ENCODE data around the gene ANXA8.

The ANXA8 gene

DNA sequence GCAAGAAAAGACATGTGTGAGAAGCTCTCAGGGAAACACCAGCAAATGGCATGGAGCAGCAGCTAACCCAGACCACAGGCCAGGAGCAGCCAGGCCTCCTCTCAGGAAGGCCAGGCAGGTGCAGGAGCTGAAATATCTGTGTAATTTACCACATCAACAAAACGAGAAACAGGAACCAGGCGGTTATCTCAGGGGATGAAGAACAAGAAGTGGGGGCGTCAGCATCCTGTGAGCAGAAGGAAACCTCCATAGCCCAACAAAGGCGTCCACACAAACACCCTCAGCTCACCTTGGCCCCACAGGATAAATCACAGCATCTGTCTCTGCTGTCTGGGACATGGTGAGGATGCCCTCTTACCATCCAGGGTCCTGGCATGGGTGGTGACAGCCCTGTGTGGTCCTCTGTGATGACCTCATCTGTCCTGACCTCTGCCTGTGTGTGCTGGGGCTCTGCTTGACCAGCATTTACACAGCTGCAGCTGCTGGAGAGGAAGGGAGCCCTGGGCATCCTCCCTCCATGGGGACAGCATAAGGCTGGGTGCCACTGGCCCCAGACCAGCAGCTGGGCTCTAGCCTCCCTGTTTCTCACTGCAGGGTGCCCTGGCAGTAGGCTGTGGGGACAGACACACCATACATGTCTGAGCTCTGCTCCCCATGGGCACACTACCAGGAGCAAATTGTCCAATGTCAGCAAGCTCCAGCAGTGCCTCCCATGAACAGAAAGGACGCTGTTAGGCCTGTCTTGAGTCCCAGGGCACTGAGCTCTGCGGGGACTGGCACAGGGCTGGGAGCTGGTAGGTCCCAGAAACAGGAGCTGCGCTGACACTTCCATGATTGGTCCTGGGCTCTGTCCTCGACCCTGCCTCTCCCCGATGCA is 34.6 kb downstream of the ANXA8 start:
- no peak for DNase-seq (ENCODE audit: low read depth in 3 of 3, low spot score in 1 of 3)

DNA sequence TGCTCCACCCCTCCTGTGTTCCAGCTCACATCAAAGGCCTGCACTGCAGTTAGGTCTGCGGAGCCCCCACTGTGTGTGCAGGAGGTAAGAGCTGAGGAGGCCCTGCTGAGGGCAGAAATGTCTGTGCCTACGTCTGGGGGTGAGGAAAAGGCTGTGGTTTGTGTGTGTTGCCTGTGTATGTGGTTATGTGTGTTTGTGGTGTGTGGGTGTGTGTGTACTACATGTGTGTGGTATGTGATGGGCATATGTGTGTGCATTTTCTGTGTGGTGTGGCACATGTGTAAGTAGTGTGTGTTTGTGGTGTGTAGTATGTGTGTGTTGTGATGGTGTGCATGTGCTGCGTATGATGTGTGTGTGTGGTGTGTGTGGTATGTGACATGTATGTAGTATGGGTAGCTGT is 36.2 kb downstream of the ANXA8 start:
- no peak for DNase-seq (ENCODE audit: low read depth in 3 of 3, low spot score in 1 of 3)

DNA sequence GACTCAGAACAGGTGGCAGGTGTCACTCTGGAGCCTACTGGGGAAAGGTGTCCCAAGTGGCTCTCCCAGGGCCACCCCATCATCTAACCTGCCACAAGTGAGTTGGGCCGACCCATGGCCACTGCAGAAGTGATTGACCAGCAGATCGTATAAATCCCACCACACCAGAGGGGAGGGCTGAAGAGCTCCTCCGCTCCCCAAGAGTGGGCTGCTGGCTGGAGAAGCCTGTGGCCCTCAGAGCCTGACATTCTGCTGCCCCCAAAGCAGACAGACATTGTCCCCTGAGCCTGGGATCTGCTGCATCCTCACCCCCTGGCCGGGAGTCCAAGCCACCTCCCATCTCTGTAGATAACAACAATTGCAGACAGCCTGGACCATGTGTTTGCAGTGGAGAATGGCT is 36.7 kb downstream of the ANXA8 start:
- no peak for DNase-seq (ENCODE audit: low read depth in 3 of 3, low spot score in 1 of 3)

DNA sequence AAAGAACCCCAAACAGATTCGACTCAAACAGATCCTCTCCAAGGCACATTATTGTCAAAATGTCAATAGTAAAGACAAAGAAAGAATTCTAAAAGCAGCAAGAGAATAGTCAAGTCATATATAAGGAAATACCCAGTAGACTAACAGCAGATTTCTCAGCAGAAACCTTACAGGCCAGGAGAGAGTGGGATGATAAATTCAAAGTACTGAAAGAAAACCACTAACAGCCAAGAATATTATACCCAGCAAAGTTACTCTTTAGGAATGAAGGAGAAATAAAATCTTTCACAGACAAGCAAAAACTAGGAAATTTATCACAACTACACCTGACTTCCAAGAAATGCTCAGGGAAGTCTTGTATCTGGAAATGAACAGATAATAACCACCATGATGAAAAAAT is 38.2 kb downstream of the ANXA8 start:
- no peak for DNase-seq (ENCODE audit: low read depth in 3 of 3, low spot score in 1 of 3)

DNA sequence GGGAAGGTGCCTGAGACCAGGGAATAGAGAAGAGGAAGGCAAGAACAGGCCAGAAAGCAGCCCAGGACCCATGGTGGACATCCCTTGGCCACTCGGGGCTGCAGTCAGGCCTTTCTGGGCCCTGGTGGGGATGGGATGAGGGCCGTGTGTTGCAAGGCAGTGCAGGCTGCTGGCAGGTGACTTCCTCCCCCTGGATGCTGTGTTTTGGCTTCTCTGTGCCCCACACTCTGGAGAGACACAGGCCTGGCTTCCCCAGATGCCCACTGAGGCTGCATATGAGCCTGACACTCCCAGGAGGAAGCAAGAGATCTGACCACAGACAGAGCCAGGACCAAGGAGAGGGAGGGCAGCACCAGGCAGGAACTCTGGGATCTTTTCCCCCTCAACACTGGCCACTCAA is 39.9 kb downstream of the ANXA8 start:
- no peak for DNase-seq (ENCODE audit: low read depth in 3 of 3, low spot score in 1 of 3)

DNA sequence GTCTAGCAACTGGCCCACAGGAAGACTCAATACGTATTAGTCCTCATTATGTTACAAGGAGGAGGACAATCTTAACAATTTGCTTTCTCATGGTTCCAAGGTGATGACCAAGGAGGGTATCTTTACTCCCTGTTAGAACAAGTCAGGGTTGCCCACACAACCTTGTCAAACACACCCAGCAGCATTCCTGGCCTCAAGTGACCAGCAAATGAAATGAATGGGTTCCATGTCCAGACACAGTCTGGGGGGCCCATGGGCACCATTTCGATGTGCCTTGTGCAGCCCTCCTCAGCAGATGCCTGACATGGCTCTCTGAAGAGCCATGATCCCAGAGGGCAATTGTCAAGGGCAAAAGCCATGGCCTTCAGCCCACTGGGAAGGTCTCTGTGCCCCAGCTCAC is 40.8 kb downstream of the ANXA8 start:
- DNase-seq (ENCODE audit: low read depth in 3 of 3, low spot score in 1 of 3): no peak

DNA sequence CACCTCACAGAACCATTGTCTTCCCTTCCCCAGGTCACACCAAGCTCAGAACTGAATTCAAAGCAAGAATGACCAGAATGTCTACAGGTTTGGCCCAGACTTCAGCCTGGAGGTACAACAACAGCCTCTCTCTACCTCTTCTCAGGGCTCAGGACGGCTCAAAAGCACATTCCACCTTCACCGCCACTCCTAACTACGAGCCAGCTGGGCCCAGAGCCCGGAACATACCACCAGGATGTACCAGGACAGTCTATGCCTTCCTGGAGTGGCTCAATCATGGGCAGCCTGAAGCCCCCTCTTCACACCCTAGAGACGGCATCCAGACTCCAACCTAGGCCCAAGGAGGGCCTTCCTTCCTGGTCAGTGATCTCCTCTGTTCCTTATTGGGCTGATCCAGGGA is 41.6 kb downstream of the ANXA8 start:
- DNase-seq (ENCODE audit: low read depth in 3 of 3, low spot score in 1 of 3): no peak

DNA sequence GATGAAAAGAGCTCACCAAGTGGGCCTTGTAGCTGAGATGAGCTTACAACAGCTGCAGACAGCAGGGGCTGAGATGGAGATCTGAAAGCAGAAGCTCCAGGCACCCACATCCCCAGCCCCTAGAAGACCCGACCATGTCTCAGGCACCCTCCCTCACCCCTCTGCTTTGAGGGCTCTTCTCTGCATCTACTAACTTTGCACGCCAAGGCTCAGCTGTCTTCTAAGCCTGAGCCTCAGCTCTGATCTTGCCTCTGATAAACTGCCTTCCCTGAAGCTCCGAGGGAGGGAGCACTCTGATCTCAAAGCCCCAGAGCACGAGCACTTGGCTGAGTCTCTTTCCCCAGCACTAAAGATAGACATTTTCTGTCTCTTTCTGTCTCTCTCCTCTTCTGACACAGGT is 42.0 kb downstream of the ANXA8 start:
- no peak for DNase-seq (ENCODE audit: low read depth in 3 of 3, low spot score in 1 of 3)

DNA sequence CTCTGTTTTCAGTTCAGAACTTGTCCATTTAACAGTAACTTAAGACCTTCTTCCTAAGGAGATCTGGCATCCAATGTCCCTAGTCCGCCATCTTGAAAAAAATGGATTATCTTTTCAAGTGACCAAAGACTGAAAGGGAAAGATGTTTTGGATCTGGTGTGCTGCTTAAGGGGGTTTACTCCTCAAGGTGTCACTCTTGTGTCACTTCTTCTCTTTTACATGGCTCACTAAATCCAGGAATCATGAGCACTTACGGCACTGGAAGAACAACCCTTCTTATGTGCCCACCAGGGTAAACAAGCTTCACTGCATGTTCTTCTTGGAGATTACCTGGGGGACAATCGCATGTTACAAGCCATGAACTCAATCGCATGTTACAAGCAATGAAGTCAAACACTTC is 43.7 kb downstream of the ANXA8 start:
- DNase-seq (ENCODE audit: low read depth in 3 of 3, low spot score in 1 of 3): no peak

DNA sequence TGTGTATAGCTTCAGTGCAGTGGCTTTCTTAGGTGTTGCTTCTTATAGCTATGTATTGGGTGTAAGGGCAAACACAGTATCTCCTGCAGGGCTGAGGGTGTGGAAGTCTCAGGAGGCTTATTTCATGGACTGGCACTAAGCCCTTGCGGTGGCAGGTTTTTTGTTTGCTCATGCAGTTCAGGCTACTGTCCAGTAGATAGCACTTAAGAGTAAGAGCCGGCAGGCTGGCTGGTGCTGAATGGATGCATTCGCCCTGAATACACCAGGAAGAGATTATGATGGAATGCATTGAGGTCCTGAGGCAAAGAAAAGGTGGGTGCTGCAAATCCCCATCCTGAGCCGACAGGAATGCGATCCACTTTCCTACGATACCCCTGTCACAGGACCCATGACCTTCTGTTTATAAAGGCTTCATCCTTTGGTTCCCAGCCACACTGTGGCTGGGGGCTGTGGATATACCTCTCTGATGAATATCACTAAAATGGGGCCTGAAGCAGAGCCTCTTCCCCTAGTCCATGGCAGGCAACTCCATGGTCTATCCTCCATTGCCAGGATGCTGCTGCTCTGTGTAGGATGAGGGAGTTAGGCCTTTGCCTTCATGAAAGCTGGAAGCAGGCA is 44.9 kb downstream of the ANXA8 start:
- no peak for DNase-seq (ENCODE audit: low read depth in 3 of 3, low spot score in 1 of 3)

DNA sequence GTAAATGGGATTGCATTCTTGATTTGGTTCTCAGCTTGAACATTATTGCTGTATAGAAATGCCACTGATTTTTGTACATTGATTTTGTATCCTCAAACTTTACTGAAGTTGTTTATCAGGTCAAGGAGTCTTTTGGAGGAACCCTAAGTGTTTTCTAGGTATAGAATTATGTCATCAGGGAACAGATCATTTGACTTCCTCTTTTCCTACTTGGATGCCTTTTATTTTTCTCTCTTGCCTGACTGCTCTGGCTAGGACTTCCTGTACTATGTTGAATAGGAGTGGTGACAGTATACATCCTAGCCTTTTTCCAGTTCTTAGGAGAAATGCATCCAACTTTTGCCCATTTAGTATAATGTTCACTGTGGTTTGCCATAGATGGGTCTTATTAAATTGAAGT is 48.8 kb downstream of the ANXA8 start:
- no peak for DNase-seq (ENCODE audit: low read depth in 3 of 3, low spot score in 1 of 3)

DNA sequence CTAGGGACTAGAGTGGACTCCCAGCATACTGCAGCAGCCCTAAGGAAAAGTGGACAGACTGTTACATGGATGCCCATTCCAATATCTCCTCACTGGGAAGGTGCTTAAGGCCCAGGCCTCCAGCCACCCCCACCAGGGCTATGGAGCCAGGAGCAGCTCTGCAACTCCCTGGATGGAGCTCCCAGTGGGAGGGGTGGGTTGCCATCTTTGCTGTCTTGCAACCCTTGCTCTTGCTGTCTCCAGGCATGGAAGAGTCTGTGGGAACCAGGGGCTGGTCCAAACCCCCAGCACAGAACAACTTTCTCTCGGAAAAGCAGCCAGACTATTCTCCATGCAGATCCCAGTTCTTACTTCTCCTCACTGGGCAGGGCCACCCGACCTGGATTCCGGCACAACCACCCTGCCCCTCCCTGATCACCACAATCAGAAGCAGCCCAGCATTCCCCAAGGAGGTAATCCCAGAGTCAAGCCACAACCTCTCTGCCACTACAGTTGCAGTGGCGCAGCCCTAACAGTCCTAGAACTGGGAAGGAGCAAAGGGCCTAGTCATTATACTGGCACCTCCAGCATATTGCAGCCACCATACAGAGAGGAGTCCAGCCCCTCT is 58.0 kb downstream of the ANXA8 start:
- DNase-seq (ENCODE audit: low read depth in 3 of 3, low spot score in 1 of 3): no peak

DNA sequence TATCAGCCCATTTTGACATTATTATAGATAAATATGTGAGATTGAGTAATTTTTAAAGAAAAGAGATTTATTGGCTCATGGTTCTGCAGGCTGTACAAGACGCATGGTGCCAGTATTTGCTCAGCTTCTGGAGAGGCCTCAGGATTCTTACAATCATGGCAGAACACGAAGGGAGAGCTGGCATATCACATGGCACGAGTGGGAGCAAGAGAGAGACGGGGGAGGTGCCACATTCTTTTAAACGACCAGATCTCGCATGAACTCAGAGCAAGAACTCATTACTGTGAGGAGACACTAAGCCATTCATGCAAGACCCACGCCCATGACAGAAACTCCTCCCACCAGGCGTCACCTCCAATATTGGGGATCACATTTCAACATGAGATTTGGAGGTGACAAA is 59.7 kb downstream of the ANXA8 start:
- DNase-seq (ENCODE audit: low read depth in 3 of 3, low spot score in 1 of 3): no peak

DNA sequence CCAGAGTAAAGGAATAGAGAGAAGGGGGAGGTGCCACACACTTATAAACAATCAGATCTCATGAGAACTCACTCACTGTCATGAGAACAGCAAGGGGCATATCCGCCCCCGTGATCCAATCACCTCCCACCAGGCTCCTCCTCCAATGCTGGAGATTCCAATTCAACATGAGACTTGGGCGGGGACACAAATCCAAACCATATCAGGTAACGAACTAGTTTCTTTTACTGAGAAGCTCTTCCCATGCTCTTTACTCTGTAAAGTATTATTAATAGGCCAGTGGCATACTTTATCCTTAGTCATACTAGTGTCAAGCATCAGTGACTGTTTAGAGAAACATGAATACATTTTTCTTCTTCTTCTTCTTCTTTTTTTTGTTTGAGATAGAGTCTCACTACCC is 60.4 kb downstream of the ANXA8 start:
- DNase-seq (ENCODE audit: low read depth in 3 of 3, low spot score in 1 of 3): no peak

DNA sequence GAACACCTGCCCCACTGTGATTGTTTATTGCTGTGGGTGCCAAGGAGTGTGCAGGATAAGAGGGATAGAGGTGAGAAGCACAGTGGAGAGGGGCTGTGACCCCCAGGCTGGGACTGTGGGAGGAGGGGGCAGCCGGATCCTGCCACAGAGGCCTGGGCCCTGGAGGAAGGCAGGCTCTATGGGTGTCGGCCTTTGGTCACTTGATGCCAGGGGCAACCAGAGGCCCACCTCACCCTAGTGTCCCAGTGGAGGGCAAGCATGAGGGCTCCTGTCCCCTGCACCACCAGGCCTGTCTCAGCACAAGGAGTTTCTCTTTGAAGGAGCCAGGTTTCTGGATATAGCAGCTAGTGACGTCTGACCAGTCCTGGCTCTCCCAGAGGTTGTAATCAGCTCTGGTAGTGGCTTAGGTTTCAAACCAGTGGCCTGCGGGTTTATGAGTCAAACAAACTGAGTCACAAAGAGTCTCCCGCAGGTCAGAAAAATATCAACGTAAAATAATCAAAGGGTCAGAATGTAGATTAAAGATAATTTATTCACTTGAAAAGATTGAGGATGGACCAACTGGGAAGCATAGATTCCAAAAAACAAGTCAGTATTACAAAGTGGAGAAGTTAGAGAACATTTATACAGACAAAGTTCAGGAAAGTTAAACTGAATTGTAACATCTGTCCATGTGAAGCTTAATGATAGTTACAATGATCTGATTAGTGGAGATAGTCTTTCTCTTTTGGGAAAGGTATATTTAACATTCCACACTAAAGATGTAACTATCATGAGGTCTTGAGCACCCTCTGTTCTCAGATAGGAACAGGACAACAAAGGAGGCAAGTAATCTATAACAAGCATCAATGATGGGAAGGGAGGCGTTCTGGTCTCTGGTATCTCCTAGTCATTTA is 62.6 kb downstream of the ANXA8 start:
- DNase-seq (ENCODE audit: low read depth in 3 of 3, low spot score in 1 of 3): no peak

DNA sequence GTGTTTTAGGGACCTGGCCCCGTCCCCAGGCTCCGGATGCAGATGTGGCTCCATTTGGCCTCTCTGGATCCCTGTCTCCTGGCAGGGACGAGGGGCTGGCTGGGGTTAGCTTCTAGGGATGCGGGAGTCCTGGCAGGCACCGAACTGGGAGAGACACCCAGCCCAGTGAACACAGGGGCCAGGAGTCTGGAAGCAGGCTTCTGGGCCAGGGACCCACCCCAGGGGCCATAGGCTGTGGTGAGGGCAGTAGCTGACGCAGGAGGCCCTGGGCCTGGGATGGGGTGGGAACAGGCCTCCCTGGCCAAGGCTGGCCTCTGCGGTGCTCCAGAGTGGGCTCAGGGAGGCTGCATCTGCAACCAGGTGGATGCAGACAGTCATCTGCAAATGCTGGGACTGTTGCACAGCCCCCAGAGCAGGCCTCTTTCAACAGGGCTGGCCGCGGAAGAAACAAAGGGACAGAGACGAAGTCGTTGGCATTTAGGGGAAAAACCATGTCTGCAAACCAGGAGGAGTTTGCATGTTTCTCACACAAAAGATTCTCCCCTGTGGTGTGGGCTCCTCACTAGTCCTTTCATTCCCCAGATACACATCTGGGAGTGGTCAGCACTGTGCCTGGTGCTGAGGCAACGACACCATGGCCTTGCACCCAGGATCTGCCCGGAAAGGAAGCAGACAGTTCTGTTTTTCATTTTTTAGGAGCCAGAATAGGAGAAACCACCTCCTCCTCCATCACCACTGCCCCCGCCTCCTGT is 63.4 kb downstream of the ANXA8 start:
- no peak for DNase-seq (ENCODE audit: low read depth in 3 of 3, low spot score in 1 of 3)

DNA sequence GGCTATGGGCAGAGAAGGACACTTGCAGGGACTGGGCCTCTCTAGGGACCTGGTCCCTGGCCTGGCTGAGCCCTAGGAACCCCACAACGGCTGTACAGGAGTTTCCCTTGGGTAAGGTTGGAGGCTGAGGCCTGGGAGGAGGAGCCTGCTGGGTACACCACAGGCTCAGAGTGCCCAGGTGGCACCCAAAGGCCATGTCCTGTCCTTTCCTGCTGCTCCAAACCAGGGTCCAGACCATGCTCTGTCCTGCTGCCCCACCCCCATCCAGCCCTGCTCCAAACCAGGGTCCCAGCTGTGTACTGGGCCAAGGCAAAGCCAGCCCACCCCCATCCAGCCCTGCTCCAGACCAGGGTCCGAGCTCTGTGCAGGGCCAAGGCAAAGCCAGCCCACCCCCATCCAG is 64.5 kb downstream of the ANXA8 start:
- no peak for DNase-seq (ENCODE audit: low read depth in 3 of 3, low spot score in 1 of 3)

DNA sequence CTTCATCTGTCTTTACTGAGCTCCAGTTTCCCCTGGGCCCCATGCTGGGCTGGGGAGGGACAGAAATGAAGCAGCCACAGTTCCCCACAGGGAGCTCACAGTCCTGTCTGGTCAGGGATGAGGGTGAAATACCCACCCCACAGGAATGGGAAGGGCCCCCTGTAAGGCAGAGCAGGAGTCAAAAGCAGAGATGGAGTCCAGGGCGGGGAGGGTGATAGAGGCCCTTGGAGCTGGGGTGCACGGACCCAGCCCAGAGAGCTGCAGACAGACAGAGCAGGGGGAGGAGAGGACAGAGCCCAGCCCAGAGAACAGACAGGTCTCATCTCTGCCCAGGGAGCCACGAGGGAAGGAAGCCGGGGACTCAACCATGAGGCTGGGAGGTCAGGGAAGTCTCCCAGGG is 64.9 kb downstream of the ANXA8 start:
- no peak for DNase-seq (ENCODE audit: low read depth in 3 of 3, low spot score in 1 of 3)

DNA sequence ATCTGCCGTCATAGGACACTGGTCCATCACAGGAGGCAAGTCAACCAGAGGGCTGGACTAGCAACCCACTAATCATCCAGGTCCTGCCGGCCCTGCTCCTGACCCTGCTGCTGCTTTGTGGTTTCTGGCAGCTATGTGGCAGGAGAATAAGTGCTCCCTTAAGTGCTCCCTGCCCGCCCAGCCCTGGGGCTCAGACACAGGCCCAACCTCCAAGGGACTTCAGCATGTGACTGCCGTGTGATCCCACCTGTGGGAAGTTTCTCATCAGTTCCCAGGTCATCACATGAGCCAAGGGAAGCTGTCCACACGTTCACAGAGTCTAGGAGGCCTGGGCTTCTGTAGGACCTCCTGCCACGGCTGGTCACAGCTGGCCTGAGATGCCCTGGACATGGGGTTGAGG is 65.6 kb downstream of the ANXA8 start:
- no peak for DNase-seq (ENCODE audit: low read depth in 3 of 3, low spot score in 1 of 3)

Data from stimulated activated CD4-positive, alpha-beta T cell treated with anti-CD3 and anti-CD28 coated beads, TNF-alpha, amount 100 ng/mL, for 1 hour (primary cell).